GM13976 (cell line): ENCODE data around the gene FKBP1A.

ENCODE experiments used
- DNase-seq: peaks from one replicate; pipeline ENCODE4 v3.0.0; 2012; ENCODE audit warnings: low spot score
- in situ Hi-C: fragments of 300-500 bp; cut with MboI; formaldehyde crosslinking; loops from one replicate; pipeline ENCODE4 v1.12.0; 2022; ENCODE audit warnings: low sequenced_read_pairs, mixed read lengths, inconsistent platforms; ENCODE audit not compliant: unreplicated experiment
- TF ChIP-seq, protein P1 (sequence below): IDR thresholded peaks from 2 replicates; pipeline ENCODE4 v1.5.1; 2012; ENCODE audit warnings: borderline replicate concordance, mild to moderate bottlenecking; ENCODE audit not compliant: insufficient read depth; ENCODE audit errors: extremely low read depth, missing control alignments, control extremely low read depth

Gene FKBP1A

DNA sequence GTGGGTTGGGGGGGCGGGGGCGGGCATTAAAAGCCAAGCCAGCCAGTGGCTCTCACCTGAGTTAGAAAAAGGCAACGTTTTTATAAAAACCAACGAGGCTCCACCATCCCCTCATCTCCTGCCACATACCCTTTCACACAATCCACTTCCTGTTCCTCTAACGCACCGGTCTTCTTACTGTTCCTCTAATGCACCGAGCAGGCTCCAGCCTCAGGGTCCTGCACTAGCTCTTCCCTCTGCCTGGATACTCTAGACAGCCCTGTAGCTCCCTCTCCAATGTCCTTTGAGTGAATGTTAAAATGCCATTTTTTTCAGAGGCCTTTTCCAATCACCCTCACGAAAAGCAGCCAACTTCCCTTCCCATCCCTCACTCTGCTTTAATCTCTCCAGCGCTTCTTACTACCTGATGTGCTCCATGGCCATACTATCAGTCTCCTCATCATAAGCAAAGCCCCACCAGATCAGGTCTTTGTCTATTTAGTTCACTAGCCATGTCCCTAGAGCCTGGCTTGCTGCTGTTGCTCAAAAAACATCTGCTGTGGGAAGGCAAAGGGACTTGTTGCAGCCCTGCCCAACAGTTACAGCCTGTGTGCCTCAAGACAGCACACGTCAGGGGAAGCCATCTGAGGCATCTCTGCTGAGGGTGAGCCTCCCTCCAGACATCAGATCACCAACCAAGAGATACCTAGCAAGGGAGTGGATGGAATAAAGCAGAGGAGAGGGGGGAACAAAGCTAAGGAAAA, 3.9 kb downstream of the FKBP1A start:
- TF ChIP-seq, protein P1, sequence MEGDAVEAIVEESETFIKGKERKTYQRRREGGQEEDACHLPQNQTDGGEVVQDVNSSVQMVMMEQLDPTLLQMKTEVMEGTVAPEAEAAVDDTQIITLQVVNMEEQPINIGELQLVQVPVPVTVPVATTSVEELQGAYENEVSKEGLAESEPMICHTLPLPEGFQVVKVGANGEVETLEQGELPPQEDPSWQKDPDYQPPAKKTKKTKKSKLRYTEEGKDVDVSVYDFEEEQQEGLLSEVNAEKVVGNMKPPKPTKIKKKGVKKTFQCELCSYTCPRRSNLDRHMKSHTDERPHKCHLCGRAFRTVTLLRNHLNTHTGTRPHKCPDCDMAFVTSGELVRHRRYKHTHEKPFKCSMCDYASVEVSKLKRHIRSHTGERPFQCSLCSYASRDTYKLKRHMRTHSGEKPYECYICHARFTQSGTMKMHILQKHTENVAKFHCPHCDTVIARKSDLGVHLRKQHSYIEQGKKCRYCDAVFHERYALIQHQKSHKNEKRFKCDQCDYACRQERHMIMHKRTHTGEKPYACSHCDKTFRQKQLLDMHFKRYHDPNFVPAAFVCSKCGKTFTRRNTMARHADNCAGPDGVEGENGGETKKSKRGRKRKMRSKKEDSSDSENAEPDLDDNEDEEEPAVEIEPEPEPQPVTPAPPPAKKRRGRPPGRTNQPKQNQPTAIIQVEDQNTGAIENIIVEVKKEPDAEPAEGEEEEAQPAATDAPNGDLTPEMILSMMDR: no peak
- in situ Hi-C loops: no loop called here
- DNase-seq: no peak

DNA sequence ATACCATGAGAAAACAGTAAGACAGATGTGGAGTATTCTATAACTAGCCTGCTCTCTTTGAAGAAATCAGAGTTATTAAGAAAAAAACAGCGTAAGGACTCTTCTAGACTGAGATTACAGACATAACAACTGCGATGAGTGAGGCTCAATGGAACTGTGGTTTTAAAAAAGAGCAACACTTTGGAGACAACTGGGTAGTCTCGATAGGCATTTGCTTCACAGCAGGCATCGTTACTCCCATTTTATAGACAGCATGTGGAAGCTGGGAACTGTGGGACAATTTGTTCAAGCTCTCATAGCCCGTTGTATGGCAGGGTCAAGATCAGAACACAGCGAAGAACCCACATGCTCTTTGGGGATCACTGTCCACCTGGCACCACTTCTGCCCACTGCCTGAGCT, 4.6 kb downstream of the FKBP1A start:
- DNase-seq: no peak
- in situ Hi-C loops: no loop called here
- TF ChIP-seq, protein P1: no peak

DNA sequence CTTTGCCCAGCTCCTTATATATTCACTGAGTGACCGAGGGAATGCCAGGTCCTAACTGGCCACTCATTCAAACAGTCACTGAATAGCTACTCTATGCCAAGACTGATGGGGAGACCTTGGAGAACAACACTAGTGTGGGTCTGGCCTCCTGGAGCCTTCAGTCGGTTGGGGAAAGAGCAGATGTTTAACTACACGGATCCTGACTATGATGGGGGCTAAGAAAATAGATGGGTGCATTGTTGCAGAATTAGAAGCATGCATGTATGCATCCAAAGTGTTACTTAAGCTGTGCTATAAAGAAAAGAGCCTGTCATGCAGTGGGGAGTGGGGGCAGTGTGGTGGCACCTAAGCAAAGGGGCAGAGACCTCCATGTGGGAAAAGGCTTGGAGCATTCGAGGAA, 6.5 kb downstream of the FKBP1A start:
- in situ Hi-C loops: no loop called here
- DNase-seq: no peak
- TF ChIP-seq, protein P1: no peak

DNA sequence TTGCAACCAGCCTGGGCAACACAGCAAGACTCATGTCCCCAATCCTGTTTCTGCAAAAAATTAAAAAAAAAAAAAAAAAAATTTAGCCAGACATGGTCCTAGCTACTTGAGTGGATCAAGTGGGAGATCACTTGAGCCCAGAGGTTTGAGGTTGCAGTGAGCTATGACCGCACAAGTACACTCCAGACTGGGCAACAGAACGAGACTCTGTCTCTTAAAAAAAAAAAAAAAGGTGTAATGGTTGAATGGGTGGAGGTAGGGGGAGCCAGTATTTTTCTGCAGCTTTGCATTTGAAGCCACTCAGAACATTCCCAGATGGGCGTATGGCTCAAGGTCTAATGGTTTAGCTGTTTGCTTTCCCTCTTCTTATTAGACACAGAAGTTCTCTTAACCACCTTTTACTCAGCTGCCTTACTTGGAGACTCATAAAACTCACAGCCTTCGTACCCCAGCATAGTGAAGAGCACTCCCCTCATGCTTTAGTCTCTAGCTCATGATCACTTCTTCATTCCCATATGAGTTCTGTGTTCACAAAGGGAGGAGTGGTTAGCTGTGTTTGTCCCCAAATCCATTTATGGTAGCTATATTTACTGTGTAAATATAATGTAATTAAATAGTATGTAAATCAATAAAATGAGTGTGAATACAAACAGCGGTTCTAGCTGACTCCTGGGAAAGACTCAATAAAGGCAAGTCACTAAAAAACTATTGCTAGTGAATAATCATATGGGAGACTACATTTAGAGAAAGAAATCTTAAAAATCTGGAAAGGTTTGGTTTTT, 9.0 kb downstream of the FKBP1A start:
- in situ Hi-C loops: no loop called here
- no peak for DNase-seq
- TF ChIP-seq, protein P1: no peak

DNA sequence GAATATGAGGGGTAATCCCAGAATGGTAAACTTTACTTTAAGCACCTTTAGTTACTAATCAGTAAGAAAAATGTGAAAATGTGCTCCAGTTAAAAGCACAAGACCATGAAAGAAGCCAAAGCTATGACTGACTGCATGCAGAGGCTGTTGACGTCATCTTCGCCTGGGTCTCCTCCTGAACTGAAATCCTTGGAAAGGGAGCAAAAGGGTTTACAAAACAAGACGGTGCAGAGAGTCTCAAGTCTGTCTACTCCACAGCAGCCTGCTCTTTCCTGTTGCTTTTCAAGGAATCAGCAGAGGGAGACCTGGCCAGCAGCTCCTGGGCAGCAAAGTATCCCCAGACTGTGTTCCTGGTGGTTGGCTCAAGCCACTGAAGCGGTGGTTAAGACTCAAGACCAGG, 10.2 kb downstream of the FKBP1A start:
- no peak for DNase-seq
- in situ Hi-C loops: no loop called here
- TF ChIP-seq, protein P1: no peak

DNA sequence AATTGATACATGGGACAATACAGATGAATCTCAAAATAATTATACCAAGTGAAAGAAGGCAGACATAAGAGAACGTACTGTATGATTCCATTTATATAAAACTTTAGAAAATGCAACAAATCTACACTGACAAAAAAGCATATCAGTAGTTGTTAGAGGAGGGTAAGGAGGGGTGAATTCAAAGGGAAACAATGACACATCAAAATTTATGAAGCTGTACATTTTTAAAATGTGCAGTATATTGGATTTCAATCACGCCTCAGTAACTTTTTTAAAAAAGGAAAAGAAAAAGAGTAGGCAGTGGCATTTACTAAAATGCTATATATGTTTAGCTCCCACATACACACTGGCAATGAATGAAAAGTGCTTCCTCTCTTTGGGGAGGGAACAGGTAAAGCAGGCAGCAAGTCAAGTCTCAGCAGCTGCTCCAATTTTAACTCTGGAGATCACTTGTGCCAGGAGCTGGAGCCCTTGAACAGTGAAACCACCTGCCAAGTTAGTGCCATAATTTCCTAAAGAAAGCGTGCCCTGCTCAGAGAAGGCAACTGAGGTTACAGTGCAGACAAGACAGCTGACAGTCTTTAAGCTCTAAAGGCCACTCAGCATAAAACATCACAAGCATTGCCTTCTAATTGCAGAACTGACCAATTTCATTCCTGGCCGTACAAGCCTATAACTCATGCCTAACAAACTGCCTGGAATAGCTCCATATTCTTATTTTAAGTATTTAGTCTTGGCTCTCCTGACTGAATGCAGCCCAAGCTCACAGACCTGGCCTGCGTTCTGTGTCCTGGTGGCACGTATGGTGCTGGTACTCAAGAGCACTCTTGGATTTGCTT, 10.9 kb downstream of the FKBP1A start:
- no peak for DNase-seq
- TF ChIP-seq, protein P1: no peak
- in situ Hi-C loops: no loop called here
